ENCODE results near the gene RBCK1. TPM values are rescaled to one million over a fixed set of nuclear protein-coding genes. Genes with fewer than 3 reads are reported as not detected.

Gene RBCK1
- total and polyA plus RNA-seq, 2 donors (not counting 1 experiment from before 2014, with no cell fraction given): 128 to 135 TPM

DNA sequence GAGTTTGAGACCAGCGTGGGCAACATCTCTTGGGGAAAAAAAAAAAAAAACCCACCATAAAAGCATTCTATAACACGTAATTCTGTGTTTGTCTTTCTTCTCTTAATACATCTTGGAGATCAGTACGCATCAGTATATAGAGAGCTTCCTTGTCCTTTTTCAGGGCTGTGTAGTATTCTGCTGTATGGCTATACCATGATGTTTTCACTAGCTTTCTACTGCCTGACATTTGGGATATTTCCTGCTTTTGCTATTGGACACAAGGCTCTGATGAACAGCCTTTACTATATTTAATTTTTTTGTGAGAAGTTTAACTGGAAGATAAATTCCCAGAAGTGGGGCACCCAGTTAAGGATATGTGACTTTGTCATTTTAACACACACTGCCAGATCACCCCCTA lies 20.6 kb upstream of the RBCK1 start:
- H3K4me2 ChIP-seq (replicated peaks; ENCODE audit: low read depth, low read length, poor library complexity, severe bottlenecking): no peak overlapping the region
- Mint-ChIP-seq H3K27me3 (no peaks in the 10 kb centered on the region), H3K9me3 (ENCODE audit: insufficient read depth) (no peaks in the 10 kb centered on the region), H3K4me3 (no peak overlapping the region), H3K4me1 (peaks cover 12% of the 10 kb centered on the region), H3K27ac (no peak overlapping the region)
- H3K27ac ChIP-seq (ENCODE audit: low read length in 2 of 2): no peak overlapping the region
- H3K36me3 ChIP-seq (replicated peaks in 1 of 2; ENCODE audit: control extremely low read depth in 1 of 2, control insufficient read depth in 1 of 2, extremely low read depth in 1 of 2, insufficient read depth in 2 of 2, low read length in 1 of 2): peaks cover 4 to 43% of the 10 kb centered on the region in 2 experiments
- peaks cover 1 to 3% of the 10 kb centered on the region in 2 donors for H3K4me1 ChIP-seq (ENCODE audit: control insufficient read depth in 2 of 2, insufficient read depth in 2 of 2, low read length in 2 of 2)
- CTCF ChIA-PET: interaction anchor here (1.6 to 2.6 kb wide), 2 partner anchors 19 to 33 kb away, joined by 3 to 6 read pairs; no protein-coding TSS in a partner anchor
- 100% methylated on average over 1 of the region's 3 CpGs for WGBS (ENCODE audit: insufficient coverage)
- H3K9ac ChIP-seq (ENCODE audit: low read length): no peak overlapping the region
- DNase-seq: no peak
- ATAC-seq (ENCODE audit: low read depth): no peak
- H4K20me1 ChIP-seq (ENCODE audit: control insufficient read depth, insufficient read depth, low read length, poor library complexity, severe bottlenecking): peaks cover 18% of the 10 kb centered on the region
- intact Hi-C loops (cut with micrococcal nuclease): no loop called here
- H2AFZ ChIP-seq (ENCODE audit: insufficient read depth, low read depth, low read length, poor library complexity, severe bottlenecking): no peak overlapping the region
- H3K9me3 ChIP-seq (ENCODE audit: control extremely low read depth in 1 of 3, control insufficient read depth in 2 of 3, insufficient read depth in 1 of 3, low read length in 2 of 3): no peaks in the 10 kb centered on the region
- H3K27me3 ChIP-seq (replicated peaks in 1 of 4; ENCODE audit: control extremely low read depth in 1 of 4, control insufficient read depth in 3 of 4, insufficient read depth in 4 of 4, low read length in 3 of 4): no peaks in the 10 kb centered on the region
- POLR2A ChIA-PET: no interaction called here
- peaks cover 28% of the 10 kb centered on the region for H3K79me2 ChIP-seq (ENCODE audit: control insufficient read depth, insufficient read depth, low read length)
- TF ChIP-seq EZH2 (IDR thresholded peaks at IDR 0.05; ENCODE audit: borderline replicate concordance, insufficient read depth, low read depth, low read length, poor library complexity, severe bottlenecking): no peak
- TF ChIP-seq CTCF (IDR thresholded peaks at IDR 0.05): no peak
- no peak overlapping the region for H3K4me3 ChIP-seq (ENCODE audit: control extremely low read depth in 1 of 5, extremely low read depth in 1 of 5, insufficient read depth in 1 of 5, low read depth in 2 of 5, low read length in 4 of 5)

DNA sequence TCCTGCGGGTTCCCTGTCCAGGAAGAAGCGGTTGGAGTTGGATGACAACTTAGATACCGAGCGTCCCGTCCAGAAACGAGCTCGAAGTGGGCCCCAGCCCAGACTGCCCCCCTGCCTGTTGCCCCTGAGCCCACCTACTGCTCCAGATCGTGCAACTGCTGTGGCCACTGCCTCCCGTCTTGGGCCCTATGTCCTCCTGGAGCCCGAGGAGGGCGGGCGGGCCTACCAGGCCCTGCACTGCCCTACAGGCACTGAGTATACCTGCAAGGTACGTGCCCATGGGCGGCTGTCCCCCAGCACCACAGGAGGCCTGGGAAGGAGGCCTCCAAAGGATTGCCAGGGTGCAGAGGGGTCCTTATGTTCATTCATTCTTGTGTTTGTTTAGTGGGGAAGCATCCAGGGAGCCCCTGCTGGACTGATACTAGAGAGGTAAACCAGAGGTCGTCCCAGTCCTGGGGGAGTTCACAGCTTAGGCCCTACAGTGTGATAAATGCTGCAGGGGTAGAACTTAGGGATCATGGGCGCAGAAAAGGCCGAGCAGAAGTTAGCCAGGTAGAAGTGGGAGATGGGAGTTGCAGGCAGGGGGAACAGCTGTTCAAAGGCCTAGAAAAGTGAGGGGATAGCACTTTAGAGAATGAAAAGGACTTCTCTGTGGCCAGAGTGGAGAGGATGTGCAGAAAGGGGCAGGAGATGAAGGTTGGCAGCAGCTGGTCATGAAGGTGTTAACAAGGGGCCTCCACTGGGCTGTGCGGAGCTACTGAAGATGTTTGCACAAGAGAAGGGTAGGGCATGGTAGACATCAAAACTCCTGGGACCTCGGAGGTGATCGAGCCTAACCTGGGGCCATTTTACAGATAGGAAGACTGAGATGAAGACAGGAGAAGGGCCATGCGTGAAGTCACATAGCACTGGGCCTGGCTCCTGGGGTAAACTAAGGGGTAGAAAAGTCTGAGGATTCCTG lies 19.8 kb upstream of the RBCK1 start:
- Histone ChIP-seq H3K36me3 (replicated peaks in 1 of 2; ENCODE audit: control extremely low read depth in 1 of 2, control insufficient read depth in 1 of 2, extremely low read depth in 1 of 2, insufficient read depth in 2 of 2, low read length in 1 of 2) (peaks cover 4 to 50% of the 10 kb centered on the region in 2 experiments), H3K4me3 (ENCODE audit: control extremely low read depth in 1 of 5, extremely low read depth in 1 of 5, insufficient read depth in 1 of 5, low read depth in 2 of 5, low read length in 4 of 5) (no peak overlapping the region), H3K79me2 (ENCODE audit: control insufficient read depth, insufficient read depth, low read length) (peaks cover 28% of the 10 kb centered on the region), H3K9me3 (ENCODE audit: control extremely low read depth in 1 of 3, control insufficient read depth in 2 of 3, insufficient read depth in 1 of 3, low read length in 2 of 3) (no peaks in the 10 kb centered on the region), H3K4me1 (ENCODE audit: control insufficient read depth in 2 of 2, insufficient read depth in 2 of 2, low read length in 2 of 2) (no peaks in the 10 kb centered on the region), H2AFZ (ENCODE audit: insufficient read depth, low read depth, low read length, poor library complexity, severe bottlenecking) (no peak overlapping the region), H3K9ac (ENCODE audit: low read length) (no peak overlapping the region), H3K27me3 (replicated peaks in 1 of 4; ENCODE audit: control extremely low read depth in 1 of 4, control insufficient read depth in 3 of 4, insufficient read depth in 4 of 4, low read length in 3 of 4) (no peaks in the 10 kb centered on the region), H3K4me2 (replicated peaks; ENCODE audit: low read depth, low read length, poor library complexity, severe bottlenecking) (no peak overlapping the region), H4K20me1 (ENCODE audit: control insufficient read depth, insufficient read depth, low read length, poor library complexity, severe bottlenecking) (peaks cover 18% of the 10 kb centered on the region), H3K27ac (ENCODE audit: low read length in 2 of 2) (no peak overlapping the region)
- no peaks in the 10 kb centered on the region for H3K27me3 Mint-ChIP-seq
- peaks cover 5% of the 10 kb centered on the region for H3K4me1 Mint-ChIP-seq
- no peak overlapping the region for H3K4me3 Mint-ChIP-seq
- no peaks in the 10 kb centered on the region for H3K9me3 Mint-ChIP-seq (ENCODE audit: insufficient read depth)
- H3K27ac Mint-ChIP-seq: no peak overlapping the region
- TF ChIP-seq EZH2 (IDR thresholded peaks at IDR 0.05; ENCODE audit: borderline replicate concordance, insufficient read depth, low read depth, low read length, poor library complexity, severe bottlenecking): no peak
- no peak for TF ChIP-seq CTCF (IDR thresholded peaks at IDR 0.05)
- 97% methylated on average over 21 of the region's 21 CpGs for WGBS (ENCODE audit: insufficient coverage)
- intact Hi-C loops (cut with micrococcal nuclease): no loop called here
- DNase-seq (no peak), ATAC-seq (ENCODE audit: low read depth) (no peak)
- CTCF ChIA-PET: interaction anchor here (0.6 to 2.6 kb wide), 2 partner anchors 34 to 58 kb away, joined by 3 to 6 read pairs; no protein-coding TSS in a partner anchor
- POLR2A ChIA-PET: no interaction called here

Measured in B cell (primary cell).